NCI-H2196 (cell line): ENCODE measurements around the gene ADARB1.
A peak's percentile ranks its signal among the peaks of the same experiment; 100 is the strongest.

ENCODE experiments used
- DNase-seq: peaks from one replicate; lab custom pipeline; 2025; ENCODE audit not compliant: unreplicated experiment; lab: John Stamatoyannopoulos, UW

The ADARB1 gene

DNA sequence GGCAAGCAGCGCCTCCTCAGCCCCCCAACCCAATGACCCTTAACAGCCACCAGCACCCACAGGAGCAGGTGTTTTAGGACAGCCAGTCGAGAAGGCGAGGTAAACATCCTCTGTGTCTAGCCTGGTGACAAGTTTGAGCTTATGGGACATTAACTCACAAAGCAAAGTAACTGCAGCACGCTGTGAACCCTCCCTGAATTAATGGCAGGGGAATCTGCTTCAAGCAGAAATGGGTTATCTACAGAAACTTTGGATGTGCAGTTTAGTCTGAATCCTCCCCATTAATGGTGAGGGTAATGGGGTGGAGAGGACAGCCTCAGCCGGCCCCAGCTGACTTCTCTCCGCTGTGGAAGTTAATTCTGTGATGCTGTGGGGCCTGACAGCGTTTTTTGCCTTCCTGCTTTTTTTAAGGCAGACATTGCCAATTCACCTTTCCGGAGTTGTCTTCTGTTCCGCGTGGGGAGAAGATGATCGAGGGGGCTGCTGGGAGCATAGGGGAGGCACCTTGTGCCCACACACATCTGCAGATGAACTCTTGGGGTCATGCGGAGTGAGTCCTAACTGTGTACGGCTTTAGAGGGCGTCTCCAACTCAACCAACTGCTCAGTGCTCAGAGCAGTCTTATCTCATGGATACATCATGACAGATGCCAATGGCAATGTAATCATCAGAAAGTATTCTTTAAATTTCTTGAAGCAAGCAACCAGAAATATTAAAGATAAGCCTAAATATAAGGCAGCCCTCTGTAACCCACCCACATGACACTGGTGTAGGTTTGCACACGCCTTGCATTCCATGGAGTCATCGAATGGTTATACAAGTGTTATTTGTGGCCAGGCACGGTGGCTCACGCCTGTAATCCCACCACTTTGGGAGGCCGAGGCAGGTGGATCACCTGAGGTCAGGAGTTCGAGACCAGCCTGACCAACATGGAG lies 172.3 kb downstream of the ADARB1 start:
- DNase-seq: no peak

DNA sequence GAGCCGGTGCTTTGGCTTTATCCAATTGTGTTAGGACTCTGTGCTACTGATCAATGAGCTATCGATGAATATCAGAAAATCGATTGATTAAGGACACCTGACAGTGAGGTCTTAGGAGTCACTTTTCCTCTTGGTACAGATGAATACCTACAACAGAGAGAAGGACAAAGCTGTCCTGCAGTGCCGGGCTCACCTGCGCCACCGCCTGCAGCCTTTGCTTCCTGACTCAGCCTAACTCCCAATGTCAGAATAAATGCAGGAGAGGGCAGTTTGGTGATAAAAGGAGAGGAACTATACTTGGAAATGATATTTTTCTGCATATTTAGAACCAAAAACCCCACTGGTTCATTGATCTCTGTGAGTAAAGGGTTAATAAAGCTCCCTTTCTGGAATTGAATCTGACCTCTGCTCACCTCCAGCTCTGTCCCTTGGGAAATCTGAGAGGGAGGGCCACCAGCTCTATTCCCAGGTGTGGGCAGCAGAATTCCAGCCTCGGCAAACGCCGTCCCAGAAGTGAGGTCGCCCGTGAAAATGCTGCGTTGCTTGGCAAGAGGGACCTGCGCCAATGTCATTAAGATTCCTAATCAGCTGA lies 174.0 kb downstream of the ADARB1 start:
- DNase-seq: no peak

DNA sequence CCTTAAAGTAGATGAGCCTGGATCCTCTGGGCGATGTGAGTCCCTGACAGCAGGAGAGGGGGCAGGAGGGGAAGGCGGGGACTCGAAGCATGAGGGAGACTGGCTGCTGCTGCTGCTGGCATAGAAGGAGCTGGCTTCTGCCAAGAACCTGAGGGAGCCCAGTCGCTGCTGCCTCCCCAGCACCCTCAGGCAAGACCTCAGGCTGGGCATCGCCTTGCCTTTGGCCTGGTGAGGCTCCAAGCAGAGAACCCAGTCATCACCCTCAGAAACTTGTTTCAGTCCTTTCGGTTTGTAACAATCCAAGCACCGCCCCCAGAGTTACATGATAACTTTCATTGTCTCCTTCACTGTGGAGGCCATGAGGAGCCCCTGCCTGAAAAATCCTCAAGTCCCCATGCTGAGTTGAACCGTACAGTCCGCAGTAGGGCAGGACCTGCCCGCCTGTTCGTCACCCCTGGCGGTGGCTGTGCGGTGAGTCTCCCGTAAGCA lies 174.6 kb downstream of the ADARB1 start:
- peak; percentile 50 for DNase-seq

DNA sequence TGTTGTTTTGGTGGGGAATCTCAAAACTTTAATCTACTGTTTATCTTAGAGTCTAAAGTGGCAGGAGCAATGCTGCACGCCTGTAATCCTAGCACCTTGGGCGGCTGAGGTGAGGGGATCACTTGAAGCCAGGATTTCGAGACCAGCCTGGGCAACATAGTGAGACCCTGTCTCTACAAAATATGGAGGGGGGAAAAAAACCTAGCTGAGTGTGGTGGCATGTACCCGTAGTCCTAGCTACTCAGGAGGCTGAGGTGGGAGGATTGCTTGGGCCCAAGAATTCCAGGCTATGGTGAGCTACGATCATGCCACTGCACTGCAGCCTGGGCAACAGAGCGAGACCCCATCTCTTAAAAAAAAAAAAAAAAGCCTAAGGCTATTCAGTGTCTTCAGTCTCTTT lies 175.2 kb downstream of the ADARB1 start:
- no peak for DNase-seq

DNA sequence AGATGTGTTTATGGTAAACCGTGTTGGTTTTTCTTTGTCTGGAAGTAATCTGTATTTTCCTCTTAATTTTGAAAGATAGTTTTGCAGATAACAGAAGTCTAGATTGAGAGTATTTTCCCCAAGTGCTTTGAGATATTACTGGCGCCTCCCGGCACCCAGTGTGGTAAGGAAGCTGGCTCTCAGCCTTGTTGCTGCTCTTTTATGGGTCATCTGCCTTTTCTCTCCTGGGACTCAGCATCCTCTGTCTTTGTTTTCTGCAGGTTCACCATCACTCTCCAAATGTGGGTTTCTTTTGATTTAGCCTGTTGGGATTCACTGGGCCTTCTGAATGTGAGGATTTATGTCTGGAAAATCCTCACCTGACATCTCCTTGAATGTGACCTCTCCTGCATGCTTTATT lies 175.9 kb downstream of the ADARB1 start:
- DNase-seq: no peak

DNA sequence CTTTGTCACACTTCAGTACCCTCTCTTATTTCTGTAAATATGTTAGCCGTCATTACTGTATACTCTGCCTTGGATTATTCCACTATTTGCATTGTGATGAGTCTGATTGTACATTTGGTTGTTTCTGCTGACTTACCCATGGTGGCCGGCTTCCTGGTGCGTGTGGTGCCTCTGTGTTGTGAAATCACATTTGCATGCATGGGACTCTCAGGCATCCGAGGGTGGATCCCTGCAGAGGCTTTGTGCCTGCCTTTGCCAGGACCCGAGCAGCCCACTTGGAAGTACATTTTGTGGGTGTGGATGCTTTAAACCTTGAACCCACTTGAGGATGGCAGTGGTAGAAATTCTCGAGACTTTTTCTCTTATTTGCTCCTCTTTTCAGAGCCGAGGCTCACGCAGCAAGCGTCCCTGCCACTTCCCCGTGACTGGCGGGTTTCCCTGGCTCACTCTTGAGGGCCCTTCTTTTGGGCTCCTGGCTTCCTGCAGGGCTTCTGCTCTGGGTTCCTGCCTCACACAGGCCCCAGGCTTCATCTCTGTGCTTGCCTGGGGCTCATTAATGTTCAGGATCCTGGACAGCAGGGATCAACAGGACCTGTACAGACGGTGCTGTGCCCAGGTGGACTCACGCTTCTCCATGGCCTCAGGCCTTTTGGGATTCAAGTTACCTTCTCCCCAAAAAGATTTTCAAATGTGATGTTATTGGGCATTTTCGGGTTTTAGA lies 176.7 kb downstream of the ADARB1 start:
- no peak for DNase-seq

DNA sequence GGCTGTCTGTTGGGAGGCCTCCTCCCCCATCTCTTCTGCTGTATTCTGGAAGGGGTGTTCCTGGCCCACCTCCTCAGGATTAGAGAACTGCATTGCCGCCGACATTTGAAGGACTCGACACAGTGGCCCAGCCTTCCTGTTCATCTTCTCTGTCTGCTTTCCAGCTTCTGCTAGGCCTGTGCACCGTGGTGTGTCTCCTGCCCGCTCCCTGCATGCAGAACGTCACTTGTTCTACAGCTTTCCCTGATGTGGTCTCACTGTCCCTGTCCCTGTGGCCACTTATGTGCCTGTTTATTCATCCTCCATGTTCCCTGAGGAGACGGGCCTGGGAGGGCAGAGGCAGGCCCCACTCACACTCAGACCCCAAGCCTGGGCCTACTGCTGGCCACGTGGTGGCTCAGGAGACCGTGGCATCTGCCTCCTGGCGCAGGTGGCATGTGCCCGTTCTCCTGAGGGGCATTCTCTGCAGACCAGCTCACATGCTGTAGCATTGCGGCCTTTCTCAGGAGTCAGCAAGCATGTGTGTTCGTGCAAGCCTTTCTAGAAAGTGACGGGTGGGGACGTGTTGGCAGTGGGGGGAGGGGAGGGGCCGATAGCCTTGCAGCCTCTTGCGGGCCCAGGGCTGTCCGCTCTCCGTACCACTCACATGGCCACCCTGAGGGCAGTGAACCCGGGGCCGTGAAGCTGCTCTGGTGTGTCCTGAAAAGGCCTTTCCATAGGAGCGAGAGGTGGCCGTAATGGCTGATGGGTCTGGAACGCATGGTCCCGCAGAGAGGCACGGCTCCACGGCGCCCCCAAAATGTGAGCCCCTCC lies 177.5 kb downstream of the ADARB1 start:
- no peak for DNase-seq

DNA sequence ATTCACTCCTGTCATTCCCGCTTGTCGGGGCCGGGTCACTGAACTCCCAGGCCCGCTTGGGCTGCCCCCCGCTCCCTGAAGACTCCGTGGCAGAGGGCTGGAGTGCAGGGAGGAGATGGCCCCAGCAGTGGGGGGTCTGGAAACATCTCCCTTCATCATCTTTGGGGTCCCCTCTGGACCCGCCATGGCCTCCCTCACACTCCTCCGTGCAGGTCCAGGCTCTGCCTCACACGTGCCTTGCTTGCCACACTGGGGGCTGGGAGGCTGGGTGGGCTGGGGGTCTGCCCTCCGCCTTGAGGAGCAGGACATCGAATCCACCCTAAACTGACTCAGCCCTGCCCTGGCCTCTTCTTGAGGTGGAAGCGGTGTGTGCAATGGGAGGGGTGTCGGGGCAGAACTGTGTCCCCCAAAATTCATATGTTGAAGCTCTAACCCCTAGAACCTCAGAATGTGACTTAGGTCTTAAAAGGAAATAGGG lies 178.1 kb downstream of the ADARB1 start:
- DNase-seq: no peak

DNA sequence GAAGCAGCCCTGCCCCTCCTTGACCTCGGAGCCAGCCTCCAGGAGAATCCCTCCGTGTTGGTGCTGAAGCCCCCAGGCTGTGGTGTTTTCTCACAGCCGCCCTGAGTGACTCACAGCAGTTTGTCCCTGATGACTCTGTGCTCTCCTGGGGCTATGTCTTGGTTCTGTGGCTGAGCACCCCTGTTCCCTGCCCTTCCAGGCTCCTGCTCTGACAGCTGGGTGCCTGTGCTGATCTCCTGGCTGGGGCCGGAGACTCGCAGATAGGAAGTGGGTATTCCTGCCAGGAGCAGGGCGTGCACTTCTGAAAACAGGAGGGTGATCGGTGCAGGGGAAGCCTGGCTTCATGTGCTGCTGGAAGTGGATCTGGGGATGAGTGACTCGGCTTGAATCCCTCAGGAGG lies 178.8 kb downstream of the ADARB1 start:
- no peak for DNase-seq

DNA sequence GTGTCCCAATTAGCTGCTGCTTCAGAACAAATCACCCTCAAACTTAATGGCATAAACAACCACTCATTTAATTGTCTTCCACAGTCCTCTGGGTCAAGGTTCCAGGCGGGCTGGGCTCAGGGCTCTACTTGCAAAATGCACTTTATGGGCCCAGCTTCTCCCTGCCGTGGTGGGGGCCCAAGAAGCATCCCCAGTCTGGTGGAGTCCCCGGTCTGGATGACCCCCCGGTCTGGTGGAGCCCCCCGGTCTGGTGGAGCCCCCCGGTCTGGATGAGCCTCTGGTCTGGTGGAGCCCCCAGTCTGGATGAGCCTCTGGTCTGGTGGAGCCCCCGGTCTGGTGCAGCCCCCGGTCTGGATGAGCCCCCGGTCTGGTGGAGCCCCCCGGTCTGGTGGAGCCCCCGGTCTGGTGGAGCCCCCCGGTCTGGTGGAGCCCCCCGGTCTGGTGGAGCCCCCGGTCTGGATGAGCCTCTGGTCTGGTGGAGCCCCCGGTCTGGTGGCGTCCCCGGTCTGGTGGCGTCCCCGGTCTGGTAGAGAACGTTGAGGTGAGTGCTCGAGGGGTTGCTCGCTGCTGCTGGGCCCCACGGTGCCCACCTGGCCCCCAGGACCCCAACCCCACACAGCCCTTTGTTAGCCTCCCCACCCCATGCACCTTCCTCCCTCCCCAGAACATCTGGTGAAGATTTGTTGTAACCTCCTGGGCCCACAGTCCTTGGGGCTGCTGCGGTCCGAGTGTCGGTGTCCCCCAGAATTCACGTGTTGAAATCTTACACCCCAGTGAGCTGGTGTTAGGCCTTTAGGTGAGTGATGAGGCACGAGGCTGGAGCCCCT lies 179.5 kb downstream of the ADARB1 start:
- DNase-seq: no peak

DNA sequence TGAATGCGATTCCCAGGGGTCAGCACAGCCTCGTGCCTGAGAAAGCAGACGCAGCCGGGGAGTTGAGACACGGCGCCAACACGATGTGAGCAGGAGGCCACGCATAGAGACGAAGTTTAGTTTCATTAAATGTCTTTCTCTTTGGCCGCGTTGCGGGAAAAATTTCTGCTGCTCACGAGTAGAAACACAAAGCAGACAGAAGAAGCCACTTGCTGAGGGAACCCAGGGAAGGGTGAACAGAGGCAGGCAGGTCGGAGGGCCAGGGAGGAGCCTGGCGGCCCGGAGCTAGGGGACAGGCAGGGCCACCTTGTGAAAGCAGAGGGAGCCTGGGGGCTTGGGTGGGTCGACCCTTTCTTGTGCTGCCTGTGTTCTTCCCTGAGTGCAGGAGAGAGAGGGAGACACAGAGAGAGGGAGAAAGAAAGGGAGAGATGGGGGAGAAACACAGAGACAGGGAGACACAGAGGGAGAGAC lies 180.1 kb downstream of the ADARB1 start:
- no peak for DNase-seq

DNA sequence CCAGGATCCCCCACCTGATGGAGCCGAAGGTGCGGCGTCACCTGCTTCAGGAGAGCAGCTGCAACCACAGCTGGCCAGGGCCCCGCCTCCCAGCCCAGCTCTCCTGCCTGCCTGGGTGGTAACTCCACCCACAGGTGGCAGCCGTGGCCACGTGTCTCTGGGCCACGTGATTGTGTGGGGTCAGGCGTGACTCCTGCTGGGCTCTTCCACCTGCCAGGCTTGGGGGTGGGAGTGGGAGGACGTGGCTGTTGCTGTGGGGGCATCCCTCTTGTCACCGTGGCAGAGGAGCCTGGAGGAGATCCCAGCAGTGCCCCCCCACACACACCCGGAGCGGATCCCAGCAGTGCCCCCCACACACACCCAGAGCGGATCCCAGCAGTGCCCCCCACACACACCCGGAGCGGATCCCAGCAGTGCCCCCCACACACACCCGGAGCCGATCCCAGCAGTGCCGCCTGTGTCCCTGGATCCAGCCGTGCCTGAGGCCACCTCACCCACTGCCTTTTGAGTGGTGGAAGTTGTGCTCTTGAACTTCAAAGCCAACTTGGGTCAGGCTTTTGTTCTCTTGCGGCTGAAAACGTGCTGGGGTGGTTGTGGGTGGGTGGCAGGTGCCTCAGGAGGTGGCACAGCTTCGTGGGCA lies 181.1 kb downstream of the ADARB1 start:
- DNase-seq: peak; percentile 73

DNA sequence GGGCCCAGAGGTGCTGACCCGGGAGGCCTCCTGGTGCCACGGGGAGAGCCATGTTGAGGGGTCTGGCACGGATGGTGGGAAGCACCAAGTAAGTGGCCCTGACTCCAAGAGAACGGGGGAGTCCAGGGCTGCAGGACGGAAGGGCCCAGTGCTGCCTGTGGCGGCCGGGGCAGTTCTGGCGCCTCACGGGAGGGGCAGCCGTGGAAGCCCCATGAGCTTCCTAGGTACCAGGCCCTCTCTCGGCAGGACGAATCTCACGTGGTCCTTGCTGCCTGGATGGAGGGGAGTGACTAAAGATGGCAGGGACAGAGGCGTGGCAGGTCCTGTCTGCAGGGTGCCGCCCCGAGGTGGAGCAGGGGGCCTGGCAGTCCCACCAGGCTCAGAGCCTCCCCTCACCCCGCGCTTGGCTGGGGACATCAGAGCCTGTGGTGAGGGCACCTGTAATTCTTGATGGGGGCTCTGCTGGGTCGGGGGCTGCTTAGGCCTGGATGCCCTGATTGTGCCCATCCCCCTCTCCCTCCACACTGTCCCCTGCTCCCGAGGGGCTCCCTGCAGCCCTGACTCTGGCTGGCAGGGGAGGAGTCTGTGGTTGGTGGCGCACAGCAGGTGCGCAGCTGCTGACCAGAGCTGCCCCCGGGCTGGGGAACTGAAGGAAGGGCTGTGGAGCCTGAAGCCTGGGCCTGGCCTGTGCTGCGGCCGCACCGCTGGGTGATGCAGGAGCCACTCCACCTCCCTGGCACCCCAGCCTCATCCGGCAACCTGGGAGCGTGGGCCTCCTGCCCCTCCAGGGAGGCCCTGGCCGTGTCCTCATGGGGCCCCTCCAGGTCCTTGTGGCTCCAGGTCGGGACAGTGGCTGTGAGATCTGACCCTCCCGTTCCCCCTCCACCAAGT lies 181.9 kb downstream of the ADARB1 start:
- DNase-seq: no peak

DNA sequence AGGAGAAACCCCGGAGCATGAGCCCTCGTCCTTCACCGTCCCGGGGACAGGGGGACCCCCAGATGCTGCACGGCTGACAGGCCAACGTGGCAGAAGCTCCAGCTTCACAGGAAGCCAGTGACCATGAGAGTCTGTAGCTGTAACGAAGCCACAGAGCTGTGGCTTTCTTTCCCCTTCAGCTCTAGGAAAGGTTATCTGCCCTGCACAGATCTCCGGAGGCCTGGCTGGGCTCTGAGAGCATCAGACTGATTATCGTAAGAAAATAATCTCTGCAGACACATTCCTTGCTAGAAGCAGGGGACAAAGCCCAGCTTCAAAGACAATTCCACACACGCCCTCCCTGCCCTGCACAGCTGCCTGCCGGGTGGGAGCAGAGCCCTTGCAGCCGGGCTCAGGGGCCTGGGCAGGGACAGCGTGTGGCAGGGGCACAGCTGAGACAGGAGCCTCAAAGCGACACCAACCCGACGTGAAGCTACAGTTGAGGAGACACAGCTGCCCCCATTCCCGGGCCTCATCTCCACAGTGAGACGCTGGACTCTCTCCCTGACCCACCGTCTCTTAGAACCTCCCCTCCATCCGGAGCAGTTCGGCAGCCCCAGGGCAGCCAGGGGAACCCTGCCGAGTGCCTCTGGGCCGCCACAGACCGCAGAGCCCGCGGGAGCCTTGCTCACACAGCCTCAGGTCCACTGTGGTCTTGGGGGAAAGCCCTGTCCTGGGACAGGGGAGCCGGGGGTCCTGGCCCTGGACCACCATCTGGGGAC lies 182.7 kb downstream of the ADARB1 start:
- DNase-seq: no peak

DNA sequence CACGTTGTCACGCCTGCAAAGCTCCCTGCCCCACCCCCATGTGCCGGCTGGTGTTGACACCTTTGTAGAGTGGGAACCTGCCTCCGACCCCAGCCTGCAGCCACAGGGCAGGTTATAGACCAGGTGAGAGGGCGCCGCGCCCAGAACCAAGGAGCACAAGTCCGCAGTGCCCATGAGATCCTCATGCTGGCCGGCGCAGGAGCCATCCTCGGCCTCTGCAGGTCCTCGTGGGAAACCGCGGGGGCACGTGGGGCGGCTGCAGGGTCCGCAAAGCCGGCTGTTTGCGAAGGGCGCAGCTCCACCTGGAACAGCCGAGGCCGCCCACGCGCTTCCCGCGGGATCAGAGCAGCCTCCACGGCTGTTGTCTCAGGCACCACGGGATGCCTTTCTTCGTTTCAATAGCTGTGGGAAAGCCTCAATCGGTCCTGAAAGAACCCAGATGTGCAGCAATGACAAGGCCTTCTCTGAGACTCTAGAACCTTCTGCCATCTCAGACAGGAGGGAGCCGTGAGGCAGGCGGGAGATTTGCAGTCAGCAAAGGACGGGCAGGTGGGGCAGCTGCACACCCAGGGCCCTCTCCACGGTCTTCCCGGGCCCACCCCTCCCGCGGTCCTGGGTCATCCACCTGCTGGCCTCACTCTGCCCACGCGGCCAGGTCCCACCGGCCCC lies 183.4 kb downstream of the ADARB1 start:
- no peak for DNase-seq

DNA sequence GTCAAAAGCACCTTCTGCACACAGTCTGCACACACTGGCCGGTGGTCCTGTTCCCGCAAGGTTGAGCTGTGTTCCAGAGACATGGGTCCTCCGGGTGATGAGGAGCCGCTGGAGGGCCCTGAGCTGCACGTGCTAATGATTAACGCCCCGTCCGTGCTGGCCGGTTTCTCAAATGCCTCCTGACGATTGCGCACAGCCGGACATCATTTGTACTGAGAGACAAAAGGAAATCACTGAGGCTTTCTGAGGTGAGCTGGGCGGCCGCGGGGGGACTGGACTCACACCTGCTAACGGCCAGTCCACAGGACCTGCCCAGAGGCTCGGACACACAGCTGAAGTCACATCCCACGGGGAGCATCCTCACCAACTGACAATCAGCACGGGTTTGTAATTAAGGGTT lies 184.1 kb downstream of the ADARB1 start:
- no peak for DNase-seq

DNA sequence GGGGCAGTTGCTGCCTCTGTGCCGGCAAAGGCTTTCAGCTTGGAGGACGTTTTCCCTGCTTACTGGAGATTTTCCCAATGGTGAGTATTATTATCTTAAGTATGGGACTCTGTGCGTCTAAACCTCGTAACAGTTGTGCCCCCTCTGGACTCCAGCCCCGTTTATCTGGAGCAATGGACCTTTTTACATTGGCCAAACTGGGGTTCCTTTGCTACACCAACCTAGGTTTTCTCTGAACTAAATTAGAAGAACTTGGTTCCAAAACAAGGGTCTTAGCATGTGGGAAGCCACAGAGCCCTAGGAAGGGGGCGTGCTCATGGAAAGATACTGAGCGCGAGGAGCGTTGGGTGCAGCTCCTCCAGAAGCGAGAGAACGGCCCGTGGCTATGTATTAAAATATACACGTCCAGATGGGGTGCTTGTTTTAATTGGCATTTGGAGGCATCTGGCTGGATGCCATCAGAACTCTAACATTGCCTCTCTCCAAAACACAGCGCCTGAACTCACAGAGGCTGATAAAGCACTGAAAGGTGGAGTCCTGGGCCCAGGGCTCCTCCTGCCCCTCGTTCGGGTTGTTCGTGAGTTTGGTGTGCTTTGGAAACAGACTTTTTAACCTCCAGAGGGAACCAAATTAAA lies 184.9 kb downstream of the ADARB1 start:
- DNase-seq: no peak
